Liver (tissue), 9 donors: ENCODE data around the gene GNAS-AS1. TPM values are rescaled to one million over a fixed set of nuclear protein-coding genes. Genes with fewer than 3 reads are reported as not detected.

ENCODE experiments used
- DNase-seq: peaks from one replicate; pipeline ENCODE4 v3.0.0-alpha.2; 2017; ENCODE audit warnings: low spot score
- H3K27ac ChIP-seq, 2 donors: one replicate each; pipeline ENCODE4 v1.7.0; 2013; ENCODE audit warnings: inconsistent platforms in 2 of 2, low read length in 2 of 2, control low read depth in 1 of 2, low read depth in 1 of 2, mild to moderate bottlenecking in 1 of 2
- H3K27me3 ChIP-seq, 4 donors: one replicate each; pipeline versions ENCODE4 v1.6.1 to v1.7.0; 2013; ENCODE audit warnings: low read length in 3 of 4, inconsistent platforms in 1 of 4, mild to moderate bottlenecking in 1 of 4, moderate library complexity in 1 of 4; ENCODE audit not compliant: control insufficient read depth in 4 of 4, insufficient read depth in 4 of 4
- H3K36me3 ChIP-seq, 4 donors: one replicate each; pipeline versions ENCODE4 v1.6.1 to v1.7.0; 2013; ENCODE audit warnings: low read length in 3 of 4, mild to moderate bottlenecking in 3 of 4, low read depth in 1 of 4, moderate library complexity in 1 of 4; ENCODE audit not compliant: control insufficient read depth in 4 of 4, insufficient read depth in 3 of 4
- H3K4me1 ChIP-seq, 4 donors: one replicate each; pipeline versions ENCODE4 v1.6.1 to v1.7.0; 2013; ENCODE audit warnings: low read length in 3 of 4, mild to moderate bottlenecking in 3 of 4, moderate library complexity in 1 of 4; ENCODE audit not compliant: control insufficient read depth in 4 of 4, insufficient read depth in 4 of 4
- H3K4me3 ChIP-seq, 3 donors: one replicate each; pipeline versions ENCODE4 v1.6.1 to v1.7.0; 2013; ENCODE audit warnings: low read length in 3 of 3, control low read depth in 1 of 3, low read depth in 1 of 3, mild to moderate bottlenecking in 1 of 3
- H3K9ac ChIP-seq, 2 donors: one replicate each; pipeline ENCODE4 v1.7.0; 2013; ENCODE audit warnings: low read length in 2 of 2, mild to moderate bottlenecking in 2 of 2, moderate library complexity in 2 of 2, control low read depth in 1 of 2, low read depth in 1 of 2
- H3K9me3 ChIP-seq, 4 donors: one replicate each; pipeline versions ENCODE4 v1.6.1 to v1.7.0; 2013; ENCODE audit warnings: low read length in 3 of 4; ENCODE audit not compliant: control insufficient read depth in 4 of 4
- CTCF ChIP-seq: fragments of 150-350 bp; IDR thresholded peaks from 2 replicates; pipeline ENCODE4 v1.5.1; 2017; ENCODE audit warnings: improper control_type of control experiment, low read depth, low read length; ENCODE audit not compliant: missing input control
- FOXA1 ChIP-seq: IDR thresholded peaks from 2 replicates; pipeline ENCODE4 v1.6.1; 2016; ENCODE audit warnings: antibody characterized with exemption
- FOXA2 ChIP-seq: IDR thresholded peaks from 2 replicates; pipeline ENCODE4 v1.6.1; 2016; ENCODE audit warnings: antibody characterized with exemption
- GABPA ChIP-seq, 2 donors: IDR thresholded peaks in 1 of 2; conservative IDR thresholded peaks in 1 of 2; 2 replicates each; pipeline ENCODE4 v1.6.1; 2016; ENCODE audit warnings: antibody characterized with exemption in 2 of 2, mild to moderate bottlenecking in 1 of 2, moderate library complexity in 1 of 2
- HNF4A ChIP-seq, 2 donors: conservative IDR thresholded peaks; 2 replicates each; pipeline ENCODE4 v1.6.1; 2016; ENCODE audit warnings: antibody characterized with exemption in 2 of 2, mild to moderate bottlenecking in 2 of 2
- HNF4G ChIP-seq: IDR thresholded peaks from 2 replicates; pipeline ENCODE4 v1.6.1; 2016; ENCODE audit warnings: antibody characterized with exemption
- MAX ChIP-seq: IDR thresholded peaks from 2 replicates; pipeline ENCODE4 v1.6.1; 2016; ENCODE audit warnings: antibody characterized with exemption
- NR2F2 ChIP-seq: IDR thresholded peaks from 2 replicates; pipeline ENCODE4 v1.6.1; 2016; ENCODE audit warnings: antibody characterized with exemption
- RAD21 ChIP-seq, 2 donors: IDR thresholded peaks; 2 replicates each; pipeline ENCODE4 v1.6.1; 2016; ENCODE audit warnings: antibody characterized with exemption in 2 of 2, mild to moderate bottlenecking in 2 of 2
- REST ChIP-seq: IDR thresholded peaks from 2 replicates; pipeline ENCODE4 v1.6.1; 2016; ENCODE audit warnings: antibody characterized with exemption, mild to moderate bottlenecking
- TAF1 ChIP-seq: conservative IDR thresholded peaks from 2 replicates; pipeline ENCODE4 v1.6.1; 2016; ENCODE audit warnings: antibody characterized with exemption, mild to moderate bottlenecking
- YY1 ChIP-seq: IDR thresholded peaks from 2 replicates; pipeline ENCODE4 v1.6.1; 2016; ENCODE audit warnings: antibody characterized with exemption, mild to moderate bottlenecking
- ZBTB33 ChIP-seq: IDR thresholded peaks from 2 replicates; pipeline ENCODE4 v1.6.1; 2016; ENCODE audit warnings: antibody characterized with exemption
- WGBS: extraction: QIAGEN DNeasy Blood & Tissue Kit; methylation state at CpG from one replicate; pipeline ENCODE4 v1.1.7; 2013; 5-methylcytosine and 5-hydroxymethylcytosine counted together
- polyA plus RNA-seq, 2 donors: library from polyadenylated mRNA; stranded (reverse) in 1 of 2; unstranded in 1 of 2; fragments of 200-250 nt in 1 of 2; fragments of >200 nt in 1 of 2; fragmentation: Nextera tagmentation in 1 of 2; extraction: Ambion mirVana in 1 of 2; gene quantifications; one replicate each; pipeline versions ENCODE4 v1.2.1 to v1.2.3, GENCODE V29; 2013 to 2015
- total RNA-seq, 2 donors: library from RNA; depleted of rRNA; stranded (reverse); fragments of >200 nt; gene quantifications; one replicate each; pipeline ENCODE4 v1.2.3, GENCODE V29; 2014
- donor health status: healthy.
- donor health status: healthy.
- donor health status: healthy.
- donor health status: healthy.
- donor health status: healthy.

Gene GNAS-AS1
- total and polyA plus RNA-seq, 4 donors = 0.08 to 0.42 (median 0.09) TPM; not detected in 1

GRCh38 chr20:58891086-58891717, 40.5 kb upstream of the GNAS-AS1 start:
- H3K9me3 ChIP-seq = no peaks in the 10 kb centered on the region
- peak overlapping the region; percentile 54 to 99 (median 70) for H3K4me3 ChIP-seq
- H3K27ac ChIP-seq = peak overlapping the region; percentile 93 to 97
- no peak for TF ChIP-seq NR2F2
- H3K4me1 ChIP-seq = peaks cover 10 to 39% (median 29%) of the 10 kb centered on the region in 4 donors
- WGBS = 2% methylated on average over 99 of the region's 105 CpGs
- DNase-seq = peak; percentile 76
- H3K9ac ChIP-seq = no peak overlapping the region
- H3K27me3 ChIP-seq = no peaks in the 10 kb centered on the region
- peaks cover 0 to 2% (median 0%) of the 10 kb centered on the region in 4 donors for H3K36me3 ChIP-seq

- DNase-seq = peak; percentile 73
- Histone ChIP-seq H3K4me3 (peak overlapping the region; percentile 45 to 99 (median 70)), H3K27ac (peak overlapping the region; percentile 83 to 86), H3K9ac (peak overlapping the region; percentile 22 to 82), H3K27me3 (no peaks in the 10 kb centered on the region), H3K4me1 (peaks cover 10 to 38% (median 28%) of the 10 kb centered on the region in 4 donors), H3K9me3 (no peaks in the 10 kb centered on the region), H3K36me3 (no peaks in the 10 kb centered on the region)
- 2% methylated on average over 62 of the region's 64 CpGs for WGBS
- no peak for TF ChIP-seq CTCF
- TF ChIP-seq MAX = peak; percentile 19
These were observed 39.9 kb upstream of the GNAS-AS1 start for GRCh38 chr20:58890518-58891085.

- WGBS = 30% methylated on average over 91 of the region's 91 CpGs
- H3K4me1 ChIP-seq = peaks cover 10 to 31% (median 23%) of the 10 kb centered on the region in 4 donors
These were observed 39.3 kb upstream of the GNAS-AS1 start for GRCh38 chr20:58889798-58890517.

More at GRCh38 chr20:58889798-58890517, 39.3 kb upstream of the GNAS-AS1 start:
- TF ChIP-seq RAD21 (IDR thresholded peaks at IDR 0.05) (no peak), TAF1 (no peak), NR2F2 (no peak), ZBTB33 (no peak), FOXA2 (no peak), HNF4A (conservative IDR thresholded peaks at IDR 0.05) (no peak), HNF4G (no peak), MAX (no peak), YY1 (no peak), FOXA1 (no peak), GABPA (IDR thresholded peaks at IDR 0.05 in 1 of 2, conservative IDR thresholded peaks at IDR 0.05 in 1 of 2) (no peak), REST (no peak)
- DNase-seq = no peak
- Histone ChIP-seq H3K27ac (peak overlapping the region; percentile 83 to 86), H3K9me3 (no peaks in the 10 kb centered on the region), H3K36me3 (no peaks in the 10 kb centered on the region), H3K9ac (peak overlapping the region in 1 of 2 donors; percentile 22), H3K4me3 (peak overlapping the region; percentile 45 to 99 (median 70)), H3K27me3 (no peaks in the 10 kb centered on the region)
